GM19395 (cell line): ENCODE measurements around the gene CHURC1.
A peak's percentile ranks its signal among the peaks of the same experiment; 100 is the strongest.

ENCODE experiments used
- ATAC-seq: cut with Tn5 transposase; IDR thresholded peaks from one replicate; pipeline ENCODE4 v1.9.1; 2021; ENCODE audit warnings: mild to moderate bottlenecking, moderate library complexity; ENCODE audit not compliant: unreplicated experiment

Gene CHURC1

DNA sequence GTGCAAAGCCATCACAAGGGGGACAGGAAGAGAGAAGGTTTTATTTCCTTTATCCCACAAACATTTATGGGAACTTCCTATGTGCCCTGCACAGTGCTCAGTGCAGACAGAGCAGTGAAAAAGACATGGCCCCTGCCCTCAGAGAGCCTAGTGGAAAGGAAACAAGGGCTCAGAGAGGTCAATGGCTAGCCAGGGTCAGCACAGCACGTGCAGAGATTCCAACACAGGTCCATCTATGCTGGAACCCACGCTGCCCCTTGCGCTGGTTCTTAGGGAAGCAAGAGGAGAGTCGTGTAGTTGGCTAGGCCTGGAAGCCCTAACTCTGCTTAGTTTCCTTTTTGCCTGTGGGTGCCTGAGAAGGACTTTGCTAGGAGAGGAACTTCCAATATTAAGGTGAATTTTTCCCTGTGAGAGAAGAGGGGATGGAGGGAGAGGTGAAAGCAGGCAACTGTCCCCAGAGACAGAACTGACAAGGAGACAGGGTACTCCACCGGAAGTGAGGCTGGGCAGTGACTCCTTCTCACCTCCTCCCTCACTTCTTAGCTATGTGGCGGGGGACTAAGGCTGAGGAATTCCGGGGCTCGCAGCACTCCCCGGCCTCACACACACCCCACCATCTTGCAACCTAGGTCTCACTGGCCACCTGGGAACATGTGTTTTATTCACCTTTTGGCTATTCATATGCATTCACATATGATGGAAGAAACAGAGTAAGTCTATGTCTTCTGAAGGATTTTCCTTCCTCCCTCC is 40.4 kb downstream of the CHURC1 start:
- ATAC-seq: no peak

DNA sequence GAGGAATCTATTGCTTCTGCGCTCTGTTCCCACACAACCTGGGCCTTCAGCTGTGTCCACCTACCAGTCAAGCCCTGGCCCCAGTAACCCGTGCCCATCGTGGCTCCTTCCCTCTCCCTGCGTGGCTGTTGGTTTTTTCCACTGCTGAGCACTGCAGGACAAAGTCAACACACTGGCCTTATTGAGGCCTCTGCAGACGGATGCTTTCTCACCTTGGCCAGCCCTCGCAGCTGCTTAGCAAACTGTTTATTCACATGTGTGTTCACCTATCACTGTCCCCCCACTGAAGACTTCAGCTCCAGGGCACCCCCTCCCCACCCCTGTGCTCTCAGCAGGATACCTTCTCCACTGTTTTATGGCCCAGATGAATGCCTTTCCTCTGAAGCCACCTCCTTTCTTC is 41.0 kb downstream of the CHURC1 start:
- no peak for ATAC-seq

DNA sequence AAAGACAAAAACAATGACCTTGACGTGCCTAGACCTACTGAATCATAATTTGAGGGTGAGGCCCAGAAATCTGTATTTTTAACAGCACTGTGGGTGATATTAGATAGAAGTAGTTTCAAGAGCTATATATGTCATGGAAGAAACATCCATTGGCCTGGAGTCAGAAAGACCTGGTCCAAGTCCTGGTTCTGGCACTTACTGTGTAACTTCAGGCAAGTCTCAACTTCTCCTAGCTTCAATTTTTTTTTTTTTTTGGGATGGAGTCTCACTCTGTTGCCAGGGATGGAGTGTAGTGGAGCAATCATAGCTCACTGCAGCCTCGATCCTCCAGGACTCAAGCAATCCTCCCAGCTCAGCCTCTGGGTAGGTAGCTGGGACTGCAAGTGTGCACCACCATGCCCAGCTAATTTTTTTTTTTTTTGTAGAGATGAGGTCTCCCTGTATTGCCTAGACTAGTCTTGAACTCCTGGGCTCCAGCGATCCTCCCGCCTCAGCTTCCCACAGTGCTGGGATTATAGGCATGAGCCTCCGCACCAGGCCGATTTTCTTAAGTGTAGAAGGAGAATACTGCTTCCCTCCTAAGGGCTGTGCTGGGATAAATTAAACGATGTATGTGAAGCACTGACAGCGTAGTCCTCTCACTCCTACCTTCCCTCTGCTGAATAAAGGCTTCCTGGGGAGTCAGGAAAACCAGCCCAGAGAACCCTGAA is 42.6 kb downstream of the CHURC1 start:
- ATAC-seq: no peak

DNA sequence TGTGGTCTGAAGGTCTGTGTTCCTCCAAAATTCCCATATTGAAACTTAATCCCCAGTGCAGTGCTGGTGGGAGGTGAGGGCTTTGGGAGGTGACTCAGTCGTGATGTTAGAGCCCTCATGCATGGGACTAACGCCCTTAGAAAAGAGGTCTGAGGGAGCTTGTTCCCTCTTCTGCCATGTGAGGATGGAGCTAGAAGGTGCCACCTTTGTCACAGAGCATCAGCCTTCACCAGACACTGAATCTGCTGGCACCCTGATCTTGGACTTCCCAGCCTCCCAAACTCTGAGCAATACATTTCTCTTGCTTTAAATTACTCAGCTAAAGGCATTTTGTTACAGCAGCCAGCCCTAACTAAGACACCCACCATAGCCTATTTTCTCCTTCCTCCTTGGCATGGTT is 43.9 kb downstream of the CHURC1 start:
- ATAC-seq: no peak

DNA sequence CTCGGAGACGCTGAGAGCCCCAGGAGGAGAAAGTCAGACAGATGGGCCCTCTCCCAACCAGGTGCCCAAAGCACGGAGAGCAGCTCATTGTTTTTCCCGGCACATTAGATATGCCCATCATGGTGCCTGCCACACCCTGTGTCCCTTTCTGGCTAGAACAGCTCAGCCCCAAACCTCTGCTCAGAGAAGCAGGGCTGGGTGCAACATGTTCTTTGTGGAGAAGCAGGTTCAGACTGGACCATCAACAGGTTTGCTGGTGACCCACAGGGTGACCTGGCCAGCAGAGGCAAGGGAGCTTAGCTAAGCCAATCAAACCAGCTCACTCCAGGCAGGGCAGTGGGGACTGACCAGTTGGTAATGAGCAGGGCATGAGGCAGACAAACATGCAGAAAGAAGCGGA is 44.5 kb downstream of the CHURC1 start:
- ATAC-seq: no peak

DNA sequence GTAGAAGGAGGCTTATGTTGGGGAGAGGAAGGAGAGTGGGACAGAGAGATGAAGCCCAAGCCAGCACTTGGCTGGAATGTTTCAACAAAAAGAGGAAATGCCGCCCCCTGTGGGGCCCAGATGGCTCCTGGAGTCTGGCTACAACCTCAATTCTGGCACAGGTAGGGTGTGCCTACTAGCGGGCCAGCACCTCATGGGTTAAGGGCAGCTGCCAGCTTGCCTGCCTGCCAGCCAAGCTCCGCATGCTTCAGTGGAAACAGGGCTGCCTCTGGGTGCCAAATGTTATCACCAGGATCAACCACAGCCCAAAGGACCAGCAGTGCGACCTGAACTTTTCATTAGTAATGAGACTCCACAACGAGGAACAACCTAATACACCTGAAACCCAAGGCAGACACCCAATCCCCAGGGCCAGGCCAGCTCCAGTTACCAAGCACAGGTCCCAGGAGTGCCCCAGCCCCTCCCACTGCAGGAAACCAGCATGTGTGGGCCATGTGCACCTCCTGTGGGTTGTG is 46.6 kb downstream of the CHURC1 start:
- no peak for ATAC-seq

DNA sequence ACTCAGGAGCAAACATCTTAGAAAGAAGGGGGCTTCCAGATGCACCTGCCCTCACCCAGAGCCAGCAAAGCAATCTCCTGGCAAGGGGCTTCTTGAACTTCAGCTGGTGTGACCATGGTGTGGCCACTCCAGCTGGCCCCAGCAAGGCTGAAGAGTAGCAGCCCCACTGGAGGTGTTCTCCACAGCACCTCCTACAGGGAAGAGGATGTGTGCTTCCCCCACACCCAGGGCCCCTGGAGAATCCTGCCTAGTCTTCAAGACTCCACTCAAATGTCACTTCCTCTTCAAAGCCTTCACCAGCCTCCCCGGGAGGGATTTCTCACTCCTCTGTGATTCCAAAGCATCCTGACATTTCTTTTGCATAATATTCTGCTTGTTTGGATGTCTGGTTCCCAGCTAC is 49.4 kb downstream of the CHURC1 start:
- no peak for ATAC-seq

DNA sequence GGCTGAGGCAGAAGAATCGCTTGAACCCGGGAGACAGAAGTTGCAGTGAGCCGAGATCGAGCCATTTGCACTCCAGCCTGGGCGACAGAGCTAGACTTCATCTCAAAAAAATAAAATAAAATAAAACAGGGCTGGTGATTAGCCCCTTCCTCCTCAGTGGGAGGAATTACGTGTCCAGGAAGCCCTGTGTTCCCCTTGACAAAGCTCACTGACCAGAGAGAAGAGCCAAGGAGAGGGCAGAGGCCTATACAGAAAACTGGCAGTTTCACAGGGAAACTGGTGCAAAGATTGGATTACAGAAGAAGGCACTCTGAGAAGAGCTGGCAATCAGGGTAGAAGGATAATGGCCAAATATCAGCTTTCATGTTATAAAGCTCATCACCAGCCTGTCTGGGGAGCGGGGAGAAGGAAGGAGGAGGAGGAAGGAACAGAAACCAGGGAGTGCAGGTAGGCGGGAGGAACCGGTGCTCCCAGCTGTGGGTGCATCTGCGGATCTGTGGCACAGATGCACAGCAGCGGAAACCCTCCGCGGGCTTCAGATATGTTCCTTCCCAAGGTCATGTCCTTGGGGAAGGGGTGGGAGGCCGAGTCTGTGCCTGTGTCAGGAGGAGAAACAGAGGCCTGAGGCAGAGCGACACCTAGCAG is 51.2 kb downstream of the CHURC1 start:
- no peak for ATAC-seq

DNA sequence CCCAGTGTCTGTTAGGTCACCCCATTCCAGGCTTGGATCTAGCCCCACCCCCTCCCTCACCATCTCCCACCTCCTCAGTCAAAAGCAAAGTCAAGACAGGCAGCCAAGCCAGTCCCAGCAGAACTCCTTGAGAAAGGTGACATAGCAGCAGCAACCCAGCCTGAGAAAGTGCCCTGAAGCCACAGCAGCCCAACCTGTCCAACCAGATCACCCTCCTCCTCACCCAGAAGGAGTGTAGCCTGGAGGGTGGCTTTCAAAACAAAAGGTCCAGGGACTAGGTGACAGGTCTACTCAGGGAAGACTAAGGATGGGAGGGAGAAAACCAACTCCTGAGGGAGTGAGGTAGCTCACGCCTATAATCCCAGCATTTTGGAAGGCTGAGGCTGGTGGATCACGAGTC is 52.7 kb downstream of the CHURC1 start:
- no peak for ATAC-seq

DNA sequence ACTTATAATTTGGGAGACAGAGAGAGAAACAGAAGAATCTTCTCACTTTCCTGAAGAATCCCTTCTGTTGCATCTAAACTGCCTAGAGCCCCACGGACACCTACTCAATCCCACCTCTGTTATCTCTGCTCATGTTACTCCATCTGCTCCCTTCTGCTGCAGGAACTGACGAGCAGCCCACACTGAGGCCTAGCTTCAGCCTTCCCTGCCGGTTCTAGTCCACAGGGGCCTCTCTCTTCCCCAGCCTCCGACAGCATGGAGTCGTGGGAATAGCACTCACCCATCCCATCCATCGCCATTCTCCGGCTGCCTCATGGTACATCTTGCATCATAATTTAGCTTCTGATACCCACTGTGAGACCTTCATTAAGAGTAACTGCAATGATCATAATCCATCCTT is 53.9 kb downstream of the CHURC1 start:
- ATAC-seq: no peak

DNA sequence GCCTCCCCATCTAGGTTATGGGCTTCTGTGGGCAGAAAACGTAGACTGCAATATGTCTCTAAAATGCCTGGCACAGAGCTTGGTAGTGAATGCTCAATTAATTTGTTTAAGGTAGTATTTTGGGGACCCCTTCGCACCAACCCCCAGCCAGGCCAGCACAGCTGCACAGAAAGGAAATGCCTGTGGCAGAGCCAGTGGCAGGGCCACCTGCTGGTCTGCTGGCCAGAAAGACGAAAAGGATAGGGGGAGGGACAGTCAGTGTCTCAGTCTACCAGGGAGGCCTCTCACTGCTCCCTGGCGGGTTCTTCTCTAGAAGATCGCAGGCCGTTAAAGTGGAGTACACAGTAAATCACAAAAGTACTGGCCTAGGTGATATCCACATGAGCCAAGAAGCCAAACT is 54.4 kb downstream of the CHURC1 start:
- ATAC-seq: no peak

DNA sequence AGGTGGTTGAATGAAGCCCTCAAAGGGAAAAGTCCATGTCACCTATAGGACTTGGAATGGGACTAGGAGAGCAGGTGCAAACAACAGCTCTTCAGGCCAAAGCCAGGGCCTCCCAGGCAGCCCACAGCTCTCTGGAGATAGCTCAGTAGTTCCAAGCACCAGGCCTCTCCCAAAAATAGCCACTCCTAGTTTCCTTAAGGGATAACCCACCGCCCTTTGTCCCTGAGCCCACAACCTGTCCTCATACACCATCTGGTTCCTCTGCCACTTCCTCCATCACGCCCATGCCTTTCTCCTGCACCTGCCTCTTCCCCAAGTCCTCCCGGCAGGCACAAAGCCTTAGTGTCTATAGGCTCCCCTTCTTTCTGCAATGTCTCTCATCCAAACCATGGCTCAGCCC is 55.8 kb downstream of the CHURC1 start:
- no peak for ATAC-seq

DNA sequence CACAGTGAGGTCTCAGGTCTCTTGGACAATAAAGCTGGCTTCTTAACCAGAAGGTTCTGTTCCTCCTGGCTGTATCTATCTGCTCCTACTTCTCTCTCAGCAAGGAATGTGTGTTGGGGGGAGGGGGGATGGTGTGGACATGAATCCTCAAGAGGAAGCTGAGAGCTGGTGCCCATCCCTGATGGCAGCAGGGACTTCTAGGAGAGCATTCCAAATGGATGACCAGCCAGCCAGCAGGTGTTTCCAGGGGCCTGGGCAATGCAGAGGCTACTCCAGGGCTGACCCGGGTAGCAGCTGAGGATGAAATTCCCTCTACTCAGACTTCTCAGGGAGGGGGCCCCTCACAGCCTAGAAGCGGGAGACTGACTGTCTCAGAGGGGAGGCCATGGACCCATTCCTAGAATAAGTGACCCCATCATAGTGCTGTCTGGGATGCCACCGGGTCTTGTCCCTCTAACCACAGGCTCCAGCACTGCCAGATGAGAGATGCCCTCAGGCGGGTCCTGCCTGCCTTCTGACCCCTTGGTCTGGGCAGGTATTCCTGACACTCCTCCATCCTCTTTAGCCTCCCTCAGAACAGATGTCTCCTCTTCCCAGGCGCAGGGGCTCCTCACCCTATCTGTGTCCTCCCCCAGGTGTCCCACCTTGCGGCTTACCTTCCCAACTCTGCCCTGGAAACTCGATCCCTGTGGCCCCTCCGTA is 56.7 kb downstream of the CHURC1 start:
- no peak for ATAC-seq

DNA sequence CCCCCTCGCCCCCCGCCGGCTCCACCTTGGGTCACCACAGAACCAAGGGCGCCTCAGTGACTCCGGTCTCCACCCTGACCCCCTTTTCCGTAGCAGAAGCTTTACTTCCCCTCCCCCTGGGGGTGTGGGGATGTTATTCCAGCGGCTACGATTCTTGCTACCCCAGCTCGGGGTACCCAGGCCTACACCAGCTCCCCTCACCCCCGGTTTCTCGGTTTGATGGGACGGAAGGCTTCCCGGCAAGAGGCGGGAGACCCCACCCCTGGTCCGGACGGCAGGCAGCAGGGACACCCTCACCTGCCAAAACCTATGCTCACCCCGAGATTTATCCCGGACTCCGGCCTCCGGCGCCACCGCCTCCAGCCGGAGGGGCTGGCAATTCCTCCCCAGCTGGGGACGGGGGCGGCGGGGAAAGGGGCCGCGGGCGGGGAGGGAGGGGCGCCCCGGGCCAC is 57.3 kb downstream of the CHURC1 start:
- peak; percentile 8 for ATAC-seq

DNA sequence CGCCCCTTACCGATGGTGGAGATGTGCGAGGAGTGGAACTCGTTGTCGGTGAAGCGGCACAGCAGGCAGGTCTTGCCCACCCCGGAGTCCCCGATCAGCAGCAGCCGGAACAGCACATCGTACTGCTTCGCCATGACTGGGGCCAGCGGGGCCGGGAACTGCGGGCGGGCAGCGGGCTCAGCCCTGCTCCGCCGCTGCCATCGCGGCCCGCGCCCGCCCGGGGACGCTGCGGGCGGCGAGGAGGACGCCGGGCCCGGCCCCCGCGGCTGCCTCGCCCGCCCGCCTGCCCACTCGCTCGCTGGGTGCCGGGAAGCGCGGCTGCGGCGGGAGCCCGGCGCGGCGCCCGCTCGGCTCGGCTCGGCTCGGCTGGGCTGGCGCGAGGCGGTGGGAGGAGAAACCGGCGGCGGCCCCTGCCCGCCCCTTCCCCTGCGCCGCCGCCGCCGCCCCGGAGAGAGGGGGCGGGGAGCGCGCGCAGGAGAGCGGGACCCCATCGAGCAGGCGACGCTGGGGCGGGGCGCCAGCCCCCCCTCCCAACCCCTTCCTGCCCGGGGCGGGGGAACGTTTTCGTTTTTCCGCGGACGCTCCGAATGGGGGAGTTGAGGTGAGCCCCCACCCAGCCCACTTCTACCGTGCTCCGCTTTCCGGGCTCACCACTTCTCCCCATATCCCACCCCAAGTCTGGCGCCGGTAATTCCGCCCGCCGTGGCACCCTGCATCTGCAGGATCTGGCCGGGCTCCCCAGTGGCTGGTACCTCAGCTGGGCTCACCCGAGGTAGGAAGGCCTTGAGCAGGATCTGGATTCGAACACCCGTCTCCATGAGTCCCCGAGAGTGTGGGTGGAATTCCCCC is 57.9 kb downstream of the CHURC1 start, which contains the start of gene RAB15:
TSS of gene RAB15 (minus strand) at position 394 of the 849 bp plus-strand sequence. CDS start at position 134, 260 bp downstream.
- peak; percentile 58 for ATAC-seq

DNA sequence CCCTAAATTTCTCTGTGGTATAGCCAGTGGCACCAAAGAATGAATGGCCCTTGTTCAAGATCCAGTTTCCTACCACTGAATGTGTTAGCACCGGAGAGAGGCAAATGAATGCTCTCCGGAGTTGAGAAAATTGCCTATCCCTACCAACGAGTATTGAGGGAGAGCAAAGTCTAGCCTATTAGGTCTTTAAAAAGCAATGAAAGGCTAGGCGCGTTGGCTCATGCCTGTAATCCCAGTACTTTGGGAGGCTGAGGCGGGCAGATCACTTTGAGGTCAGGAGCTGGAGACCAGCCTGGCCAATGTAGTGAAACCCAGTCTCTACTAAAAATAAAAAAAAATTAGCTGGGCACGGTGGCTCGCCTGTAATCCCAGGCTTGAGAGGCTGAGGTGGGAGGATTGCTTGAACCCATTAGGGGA is 58.8 kb downstream of the CHURC1 start:
- ATAC-seq: no peak

DNA sequence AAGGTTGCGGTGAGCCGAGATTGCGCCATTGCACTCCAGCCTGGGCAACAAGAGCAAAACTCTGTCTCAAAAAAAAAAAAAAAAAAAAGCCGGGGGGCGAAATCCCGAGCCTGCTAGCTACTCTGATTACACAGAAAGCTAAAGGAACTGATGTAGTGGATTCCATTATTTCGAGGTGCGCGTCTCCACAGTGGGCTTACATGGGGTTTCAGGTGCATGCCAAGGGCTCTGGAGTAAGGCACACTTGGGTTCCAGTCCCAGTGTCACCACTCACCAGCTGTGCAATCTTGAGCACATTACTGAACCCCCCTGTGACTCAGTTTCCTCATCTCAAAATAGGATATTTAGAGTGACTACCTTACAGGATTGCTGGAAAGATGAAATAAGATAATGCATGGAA is 59.6 kb downstream of the CHURC1 start:
- no peak for ATAC-seq

DNA sequence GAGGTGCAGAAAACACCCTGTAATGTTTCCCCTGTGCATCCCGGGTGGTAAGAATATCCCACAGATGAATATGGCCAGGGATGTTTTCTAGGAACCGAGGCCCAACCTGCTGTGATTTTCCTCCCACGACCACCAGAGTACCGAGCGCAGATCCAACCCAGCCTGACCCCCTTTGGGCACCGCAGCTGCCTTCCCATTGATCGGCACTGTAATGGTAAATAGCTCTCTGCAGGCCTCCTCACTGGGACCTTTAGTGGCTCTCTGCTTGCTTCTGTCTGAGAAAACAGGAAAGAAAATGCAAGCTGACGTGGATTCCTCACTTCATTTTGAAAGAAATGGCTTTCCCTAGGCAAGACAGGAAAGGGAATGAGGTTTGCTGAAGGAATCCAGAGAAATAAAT is 60.3 kb downstream of the CHURC1 start:
- ATAC-seq: no peak

DNA sequence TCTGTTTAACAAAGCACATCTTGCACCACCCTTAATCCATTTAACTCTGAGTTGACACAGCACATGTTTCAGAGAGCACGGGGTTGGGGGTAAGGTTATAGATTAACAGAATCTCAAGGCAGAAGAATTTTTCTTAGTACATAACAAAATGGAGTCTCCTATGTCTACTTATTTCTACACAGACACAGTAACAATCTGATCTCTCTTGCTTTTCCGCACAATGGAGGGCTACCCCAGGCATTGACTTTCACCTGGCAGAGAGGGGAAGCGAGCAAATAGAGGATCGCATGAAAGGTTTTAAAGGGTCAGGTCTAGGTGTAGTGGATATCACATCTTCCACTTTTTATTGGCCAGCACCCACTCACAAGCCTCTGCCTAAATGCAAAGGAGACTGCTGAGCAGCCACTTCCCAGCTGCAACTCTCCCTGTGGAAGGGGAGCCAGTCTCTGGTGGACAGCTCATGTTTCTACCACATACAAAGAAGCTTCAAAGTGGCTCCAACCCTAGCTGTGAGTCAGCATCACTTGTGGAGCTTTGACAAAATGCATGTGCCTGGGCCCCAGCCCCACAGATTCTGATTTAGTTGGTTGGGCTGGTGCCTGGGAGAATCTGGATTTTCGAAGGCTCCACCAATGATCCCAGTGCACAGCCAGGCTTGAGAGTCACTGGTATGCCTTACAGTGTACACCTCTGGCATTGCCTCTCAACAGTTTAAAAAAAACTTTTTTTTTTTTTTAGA is 65.2 kb downstream of the CHURC1 start:
- no peak for ATAC-seq
